Endodermal cell (in vitro differentiated cells): Measurements from ENCODE around the gene KCNN3. TPM values are rescaled to one million over a fixed set of nuclear protein-coding genes. Genes with fewer than 3 reads are reported as not detected.

Experiments
- DNase-seq: peaks from one replicate; pipeline ENCODE4 v3.0.0-alpha.2; 2017
- H3K27ac ChIP-seq: 2 replicates; pipeline ENCODE4 v1.5.1; 2013; ENCODE audit warnings: mild to moderate bottlenecking, low read depth, low read length, moderate library complexity
- H3K27me3 ChIP-seq: 2 replicates; pipeline ENCODE4 v1.6.1; 2013; ENCODE audit warnings: mild to moderate bottlenecking, low read length, moderate library complexity; ENCODE audit not compliant: insufficient read depth, control insufficient read depth, poor library complexity, severe bottlenecking
- H3K36me3 ChIP-seq: 2 replicates; pipeline ENCODE4 v1.7.0; 2013; ENCODE audit warnings: mild to moderate bottlenecking, low read length, moderate library complexity; ENCODE audit not compliant: control insufficient read depth, insufficient read depth
- H3K4me1 ChIP-seq: one replicate; pipeline ENCODE4 v1.7.0; 2013; ENCODE audit warnings: low read length; ENCODE audit not compliant: control insufficient read depth, insufficient read depth
- H3K4me3 ChIP-seq: 2 replicates; pipeline ENCODE4 v1.5.1; 2013; ENCODE audit warnings: mild to moderate bottlenecking, low read length, moderate library complexity
- H3K9ac ChIP-seq: 2 replicates; pipeline ENCODE4 v1.6.1; 2013; ENCODE audit warnings: mild to moderate bottlenecking, low read length, moderate library complexity; ENCODE audit not compliant: poor library complexity, severe bottlenecking; ENCODE audit errors: extremely low read depth
- H3K9me3 ChIP-seq: 2 replicates; pipeline ENCODE4 v1.6.1; 2013; ENCODE audit warnings: mild to moderate bottlenecking, low read length, moderate library complexity; ENCODE audit not compliant: control insufficient read depth
- H3K27ac Mint-ChIP-seq: 2 replicates; pipeline ENCODE4 v1.8.0; 2020; ENCODE audit warnings: mixed read lengths
- H3K27me3 Mint-ChIP-seq: 2 replicates; pipeline ENCODE4 v1.8.0; 2021; ENCODE audit warnings: mild to moderate bottlenecking, mixed read lengths; ENCODE audit not compliant: insufficient read depth
- H3K36me3 Mint-ChIP-seq: 2 replicates; pipeline ENCODE4 v1.8.0; 2020; ENCODE audit warnings: low read depth, mixed read lengths
- H3K4me1 Mint-ChIP-seq: 2 replicates; pipeline ENCODE4 v1.8.0; 2020; ENCODE audit warnings: mixed read lengths
- H3K4me3 Mint-ChIP-seq: 2 replicates; pipeline ENCODE4 v1.8.0; 2020; ENCODE audit warnings: mild to moderate bottlenecking, moderate library complexity, mixed read lengths
- H3K9me3 Mint-ChIP-seq: 2 replicates; pipeline ENCODE4 v1.8.0; 2020; ENCODE audit warnings: mild to moderate bottlenecking, mixed read lengths
- WGBS, 2 experiments: methylation state at CpG; one replicate each; pipeline versions ENCODE4 v1.1.5 to v1.1.7; 2013; ENCODE audit warnings: missing lambda C conversion rate in 2 of 2, mixed read lengths in 1 of 2; ENCODE audit not compliant: insufficient coverage in 1 of 2, insufficient read length in 1 of 2; 5-methylcytosine and 5-hydroxymethylcytosine counted together
- total RNA-seq, 2 donors: library from RNA; stranded (reverse); fragmentation: NEBNext Ultra II Directional in 1 of 2; extraction: Animal tissue kit (Norgen Biotek cat#: 25700) in 1 of 2; gene quantifications; 2 replicates in 1 of 2; 3 replicates in 1 of 2; pipeline ENCODE4 v1.2.1, GENCODE V29; 2021
- TF ChIP-seq, protein P1 (sequence below): fragments of 200-600 bp; sonication (generic); conservative IDR thresholded peaks from 2 replicates; pipeline ENCODE4 v1.5.0; 2021; ENCODE audit warnings: antibody characterized with exemption, mild to moderate bottlenecking

Gene KCNN3
- total RNA-seq, 2 donors from 2014 or later = 0.57 to 0.75 TPM

DNA sequence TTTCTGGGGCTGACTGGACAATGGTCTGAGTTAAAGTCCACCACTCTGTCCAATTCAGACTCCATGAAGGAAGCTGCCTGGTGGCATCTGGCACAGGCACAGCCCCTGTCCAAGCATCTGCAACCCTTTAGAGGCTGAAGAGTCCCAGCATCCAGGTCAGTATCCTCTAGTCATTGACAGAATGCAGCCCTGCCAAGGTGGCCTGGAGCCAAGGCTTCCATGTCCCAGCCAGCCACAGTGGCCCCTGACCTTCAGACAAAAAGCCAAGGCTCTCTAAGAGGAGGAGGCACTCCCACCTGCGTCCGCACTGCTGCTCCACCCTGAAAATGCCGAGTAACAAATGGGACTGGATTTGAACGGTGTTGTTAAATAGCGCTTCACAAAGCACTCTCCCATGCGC lies 49.4 kb downstream of the KCNN3 start:
- 90 to 96% methylated on average over 3 to 6 of the region's 6 CpGs for WGBS, 2 experiments
- DNase-seq = no peak
- Histone ChIP-seq H3K4me1 (no peaks in the 10 kb centered on the region), H3K9ac (no peak overlapping the region), H3K27me3 (no peaks in the 10 kb centered on the region), H3K27ac (no peak overlapping the region), H3K4me3 (no peak overlapping the region), H3K36me3 (no peaks in the 10 kb centered on the region), H3K9me3 (no peaks in the 10 kb centered on the region)
- Mint-ChIP-seq H3K27me3 (no peaks in the 10 kb centered on the region), H3K4me3 (no peak overlapping the region), H3K4me1 (peaks cover 12% of the 10 kb centered on the region), H3K36me3 (no peaks in the 10 kb centered on the region), H3K9me3 (no peaks in the 10 kb centered on the region), H3K27ac (no peak overlapping the region)
- TF ChIP-seq, protein P1, sequence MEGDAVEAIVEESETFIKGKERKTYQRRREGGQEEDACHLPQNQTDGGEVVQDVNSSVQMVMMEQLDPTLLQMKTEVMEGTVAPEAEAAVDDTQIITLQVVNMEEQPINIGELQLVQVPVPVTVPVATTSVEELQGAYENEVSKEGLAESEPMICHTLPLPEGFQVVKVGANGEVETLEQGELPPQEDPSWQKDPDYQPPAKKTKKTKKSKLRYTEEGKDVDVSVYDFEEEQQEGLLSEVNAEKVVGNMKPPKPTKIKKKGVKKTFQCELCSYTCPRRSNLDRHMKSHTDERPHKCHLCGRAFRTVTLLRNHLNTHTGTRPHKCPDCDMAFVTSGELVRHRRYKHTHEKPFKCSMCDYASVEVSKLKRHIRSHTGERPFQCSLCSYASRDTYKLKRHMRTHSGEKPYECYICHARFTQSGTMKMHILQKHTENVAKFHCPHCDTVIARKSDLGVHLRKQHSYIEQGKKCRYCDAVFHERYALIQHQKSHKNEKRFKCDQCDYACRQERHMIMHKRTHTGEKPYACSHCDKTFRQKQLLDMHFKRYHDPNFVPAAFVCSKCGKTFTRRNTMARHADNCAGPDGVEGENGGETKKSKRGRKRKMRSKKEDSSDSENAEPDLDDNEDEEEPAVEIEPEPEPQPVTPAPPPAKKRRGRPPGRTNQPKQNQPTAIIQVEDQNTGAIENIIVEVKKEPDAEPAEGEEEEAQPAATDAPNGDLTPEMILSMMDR = no peak

DNA sequence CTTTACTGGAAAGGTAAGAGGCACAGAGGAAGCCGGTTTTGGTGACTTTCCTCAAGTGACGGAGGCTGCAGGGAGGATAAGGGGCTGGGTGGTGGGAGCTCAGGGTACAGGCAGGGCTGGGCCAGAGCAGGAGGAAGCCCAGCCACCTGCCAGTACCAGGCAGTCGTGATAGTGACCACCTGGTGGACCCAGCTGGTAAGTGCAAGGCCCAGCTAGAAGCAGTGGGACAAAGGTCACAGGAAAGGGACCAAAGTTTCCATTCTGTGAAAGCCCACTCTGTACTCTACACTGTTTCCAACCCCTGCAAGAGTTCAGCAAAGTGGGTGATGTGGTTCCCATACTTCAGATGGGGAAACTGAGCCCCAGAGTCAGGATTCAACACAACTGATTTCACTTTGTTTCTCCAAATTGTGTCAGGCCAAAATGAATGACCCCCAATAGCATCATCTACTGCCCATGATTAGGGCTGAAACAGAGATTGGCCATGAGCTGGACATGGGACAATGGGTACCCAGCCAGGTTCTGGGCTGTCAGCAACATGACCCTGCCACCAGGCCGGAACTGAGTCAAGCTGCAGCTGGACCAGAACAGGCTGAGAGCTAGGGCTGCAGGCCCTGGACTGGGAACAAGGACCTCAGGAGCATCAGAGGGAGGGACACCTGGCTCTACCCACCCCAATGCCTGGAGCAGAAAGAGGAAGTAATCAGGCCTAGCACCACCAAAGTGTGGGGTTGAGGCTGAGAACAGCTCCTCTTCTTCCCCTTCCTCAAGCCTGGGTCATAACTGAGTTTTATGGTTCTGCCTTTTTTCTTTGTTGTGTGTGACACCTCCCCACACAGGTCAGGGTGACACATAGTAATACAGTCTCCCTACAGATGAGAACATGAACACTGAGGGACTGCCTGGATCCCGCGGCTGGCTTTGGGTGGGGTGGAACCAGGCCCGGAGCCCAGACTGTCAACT lies 50.2 kb downstream of the KCNN3 start:
- no peak overlapping the region for H3K27ac Mint-ChIP-seq
- 82 to 86% methylated on average over 2 to 7 of the region's 7 CpGs for WGBS, 2 experiments
- TF ChIP-seq, protein P1 = peak; percentile 87

GRCh38 chr1:154818911-154819310 lies 51.2 kb downstream of the KCNN3 start:
- H3K4me1 ChIP-seq = peaks cover 4% of the 10 kb centered on the region
- H3K27me3 ChIP-seq = no peaks in the 10 kb centered on the region
- H3K27ac ChIP-seq = no peak overlapping the region
- Mint-ChIP-seq H3K9me3 (no peaks in the 10 kb centered on the region), H3K27me3 (peaks cover 2% of the 10 kb centered on the region), H3K27ac (no peak overlapping the region), H3K4me1 (peaks cover 20% of the 10 kb centered on the region), H3K36me3 (no peaks in the 10 kb centered on the region), H3K4me3 (no peak overlapping the region)
- no peak for DNase-seq
- H3K9me3 ChIP-seq = no peaks in the 10 kb centered on the region
- no peak overlapping the region for H3K4me3 ChIP-seq
- no peaks in the 10 kb centered on the region for H3K36me3 ChIP-seq
- WGBS, 2 experiments = 20 to 76% methylated on average over 2 to 6 of the region's 6 CpGs
- no peak overlapping the region for H3K9ac ChIP-seq
- TF ChIP-seq, protein P1 = no peak

More for the DNA sequence above, 50.2 kb downstream of the KCNN3 start:
- Mint-ChIP-seq H3K4me1 (peaks cover 12% of the 10 kb centered on the region), H3K27me3 (peaks cover 2% of the 10 kb centered on the region), H3K4me3 (no peak overlapping the region), H3K9me3 (no peaks in the 10 kb centered on the region), H3K36me3 (no peaks in the 10 kb centered on the region)
- DNase-seq = peak; percentile 88
- Histone ChIP-seq H3K4me1 (no peaks in the 10 kb centered on the region), H3K27ac (no peak overlapping the region), H3K36me3 (no peaks in the 10 kb centered on the region), H3K9me3 (no peaks in the 10 kb centered on the region), H3K27me3 (no peaks in the 10 kb centered on the region), H3K4me3 (no peak overlapping the region), H3K9ac (no peak overlapping the region)
